PC-3 (cell line): ENCODE results near the gene PLP1.

Experiments
- CTCF ChIP-seq: fragments of 300-600 bp; sonication (generic); conservative IDR thresholded peaks from 2 replicates; pipeline ENCODE4 v1.5.1; 2017; ENCODE audit warnings: antibody characterized with exemption, low read depth, mild to moderate bottlenecking, low read length
- EZH2 ChIP-seq: fragments of 300-600 bp; sonication (generic); IDR thresholded peaks from one replicate; pipeline ENCODE4 v1.6.1; 2017; ENCODE audit warnings: antibody characterized with exemption, mild to moderate bottlenecking, low read length; ENCODE audit not compliant: unreplicated experiment

- TF ChIP-seq CTCF = no peak
- no peak for TF ChIP-seq EZH2
Measured at GRCh38 chrX:103779141-103779789, 2.6 kb downstream of the PLP1 start.
